HepG2 (cell line): ENCODE results near the gene TLX1. TPM values are rescaled to one million over a fixed set of nuclear protein-coding genes. Genes with fewer than 3 reads are reported as not detected.

Experiments used
- ESRRA ChIP-seq: sonication (generic); formaldehyde crosslinking; IDR thresholded peaks from 2 replicates; pipeline ENCODE4 v1.5.1; 2020; ENCODE audit warnings: mild to moderate bottlenecking, low read depth, missing genetic modification reagents
- FOXC1 ChIP-seq: sonication (generic); formaldehyde crosslinking; IDR thresholded peaks from 2 replicates; pipeline ENCODE4 v1.8.0; 2022; ENCODE audit warnings: mild to moderate bottlenecking, missing genetic modification reagents, borderline replicate concordance
- FOXJ3 ChIP-seq: sonication (generic); formaldehyde crosslinking; IDR thresholded peaks from 2 replicates; pipeline ENCODE4 v1.4.0; 2020; ENCODE audit warnings: missing genetic modification reagents, mild to moderate bottlenecking, borderline replicate concordance
- GATAD1 ChIP-seq: IDR thresholded peaks from 2 replicates; pipeline ENCODE4 v1.6.1; 2016; ENCODE audit warnings: missing genetic modification reagents, missing compliant biosample characterization
- HHEX ChIP-seq: IDR thresholded peaks from 2 replicates; pipeline ENCODE4 v1.6.1; 2016; ENCODE audit warnings: control low read depth
- KAT2B ChIP-seq: fragments of 150-350 bp; IDR thresholded peaks from 2 replicates; pipeline ENCODE4 v1.6.1; 2014; ENCODE audit warnings: low read depth, low read length, borderline replicate concordance
- KDM2A ChIP-seq: sonication (generic); formaldehyde crosslinking; IDR thresholded peaks from 2 replicates; pipeline ENCODE4 v1.4.0; 2020; ENCODE audit warnings: low read depth, missing genetic modification reagents, borderline replicate concordance
- MEF2D ChIP-seq: sonication (generic); formaldehyde crosslinking; IDR thresholded peaks from 2 replicates; pipeline ENCODE4 v1.5.1; 2020; ENCODE audit warnings: mild to moderate bottlenecking, missing genetic modification reagents
- SIX4 ChIP-seq: sonication (generic); formaldehyde crosslinking; IDR thresholded peaks from 2 replicates; pipeline ENCODE4 v1.4.0; 2020; ENCODE audit warnings: missing genetic modification reagents
- SMARCE1 ChIP-seq: fragments of 450-650 bp; IDR thresholded peaks from 2 replicates; pipeline ENCODE4 v1.6.1; 2017; ENCODE audit warnings: borderline replicate concordance
- SP5 ChIP-seq: IDR thresholded peaks from 2 replicates; pipeline ENCODE4 v1.6.1; 2016; ENCODE audit warnings: low read depth, borderline replicate concordance
- SRSF1 ChIP-seq: fragments of 200-400 bp; formaldehyde crosslinking; optimal IDR thresholded peaks from 2 replicates; pipeline ENCODE3; 2017; ENCODE audit warnings: mild to moderate bottlenecking, low read depth, low read length, moderate library complexity
- SRY ChIP-seq: sonication (generic); formaldehyde crosslinking; IDR thresholded peaks from 2 replicates; pipeline ENCODE4 v1.8.0; 2022; ENCODE audit warnings: mild to moderate bottlenecking, missing genetic modification reagents
- ZBTB42 ChIP-seq: sonication (generic); formaldehyde crosslinking; IDR thresholded peaks from 2 replicates; pipeline ENCODE4 v1.5.0; 2020; ENCODE audit warnings: mild to moderate bottlenecking, missing genetic modification reagents
- ZNF101 ChIP-seq: sonication (generic); formaldehyde crosslinking; IDR thresholded peaks from 2 replicates; pipeline ENCODE4 v1.4.0; 2020; ENCODE audit warnings: mild to moderate bottlenecking, low read depth, missing genetic modification reagents, borderline replicate concordance
- ZNF263 ChIP-seq: sonication (generic); formaldehyde crosslinking; IDR thresholded peaks from 2 replicates; pipeline ENCODE4 v1.4.0; 2020; ENCODE audit warnings: missing genetic modification reagents
- ZNF33B ChIP-seq: sonication (generic); formaldehyde crosslinking; IDR thresholded peaks from 2 replicates; pipeline ENCODE4 v1.5.1; 2020; ENCODE audit warnings: mild to moderate bottlenecking, missing genetic modification reagents
- ZNF44 ChIP-seq: sonication (generic); formaldehyde crosslinking; IDR thresholded peaks from 2 replicates; pipeline ENCODE4 v1.5.1; 2020; ENCODE audit warnings: mild to moderate bottlenecking, missing genetic modification reagents
- polyA plus RNA-seq, 8 experiments: library from polyadenylated mRNA; depleted of rRNA in 3 of 8; stranded (reverse) in 7 of 8; unstranded in 1 of 8; fragments of >200 nt; fragmentation: Illumina TruSeq in 4 of 8; extraction: Trizol in 4 of 8; gene quantifications; 2 replicates each; pipeline versions ENCODE4 v1.2.1 to v1.2.3, GENCODE V29; 2011 to 2016; ENCODE audit warnings: low read depth in 4 of 8, missing spikeins in 1 of 8, mixed read lengths in 1 of 8; ENCODE audit not compliant: insufficient read depth in 1 of 8
- total RNA-seq, 5 experiments: library from RNA; depleted of rRNA; stranded (reverse); fragments of >200 nt; fragmentation: Illumina TruSeq; extraction: Trizol; gene quantifications; 2 replicates each; pipeline ENCODE4 v1.2.3, GENCODE V29; 2016; ENCODE audit warnings: low read depth in 1 of 5
- TF ChIP-seq, protein P1 (sequence below): sonication (generic); IDR thresholded peaks from 2 replicates; pipeline ENCODE4 v1.6.1; 2016; ENCODE audit warnings: low read depth, borderline replicate concordance
- TF ChIP-seq, protein P2 (sequence below): sonication (generic); formaldehyde crosslinking; IDR thresholded peaks from 2 replicates; pipeline ENCODE4 v1.8.1; 2022; ENCODE audit warnings: mild to moderate bottlenecking, missing genetic modification reagents
- TF ChIP-seq, protein P3 (sequence below): sonication (generic); formaldehyde crosslinking; conservative IDR thresholded peaks from 2 replicates; pipeline ENCODE4 v1.4.0; 2020; ENCODE audit warnings: missing genetic modification reagents
- TF ChIP-seq, protein P4 (sequence below): sonication (generic); formaldehyde crosslinking; IDR thresholded peaks from 2 replicates; pipeline ENCODE4 v1.4.0; 2020; ENCODE audit warnings: missing genetic modification reagents
- TF ChIP-seq, protein P5 (sequence below): IDR thresholded peaks from 2 replicates; pipeline ENCODE4 v1.6.1; 2018; ENCODE audit warnings: missing genetic modification reagents, mild to moderate bottlenecking, missing compliant biosample characterization
- TF ChIP-seq, protein P6 (sequence below): sonication (generic); formaldehyde crosslinking; IDR thresholded peaks from 2 replicates; pipeline ENCODE4 v1.4.0; 2020; ENCODE audit warnings: missing genetic modification reagents

Gene TLX1
- total and polyA plus RNA-seq, 2 of the 13 experiments (the other 11 are each of a cell fraction or from before 2014, with no cell fraction given), result 0.07 to 0.26 TPM

DNA sequence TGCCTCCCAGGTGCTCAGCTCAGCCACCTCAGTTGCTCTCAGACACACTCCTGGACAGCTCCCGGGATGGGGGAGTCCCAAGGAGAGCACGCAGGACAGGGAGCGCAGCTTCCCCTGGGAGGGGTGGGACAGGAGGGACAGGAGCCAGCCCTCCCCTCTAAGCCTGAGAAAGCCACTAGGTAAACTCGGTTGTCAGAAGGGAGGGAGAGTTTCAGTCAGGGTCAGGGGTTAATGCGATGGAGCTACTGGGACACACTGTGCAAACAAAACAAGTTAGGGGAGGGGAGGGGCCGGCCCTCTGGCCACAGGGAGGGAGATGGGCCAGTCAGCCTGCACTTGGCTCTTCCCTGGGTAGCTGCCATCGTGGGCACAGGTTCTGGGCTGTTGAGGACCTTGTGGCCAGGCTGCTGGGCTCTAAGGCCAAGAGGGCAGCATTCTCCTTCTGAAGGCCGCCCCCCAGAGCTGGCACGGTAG, 38.2 kb upstream of the TLX1 start (continued):
- TF ChIP-seq ZNF263 (CRISPR knock-in tag), result no peak
- TF ChIP-seq, protein P1, sequence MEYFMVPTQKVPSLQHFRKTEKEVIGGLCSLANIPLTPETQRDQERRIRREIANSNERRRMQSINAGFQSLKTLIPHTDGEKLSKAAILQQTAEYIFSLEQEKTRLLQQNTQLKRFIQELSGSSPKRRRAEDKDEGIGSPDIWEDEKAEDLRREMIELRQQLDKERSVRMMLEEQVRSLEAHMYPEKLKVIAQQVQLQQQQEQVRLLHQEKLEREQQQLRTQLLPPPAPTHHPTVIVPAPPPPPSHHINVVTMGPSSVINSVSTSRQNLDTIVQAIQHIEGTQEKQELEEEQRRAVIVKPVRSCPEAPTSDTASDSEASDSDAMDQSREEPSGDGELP, result no peak
- TF ChIP-seq FOXC1, result no peak
- TF ChIP-seq, protein P2, sequence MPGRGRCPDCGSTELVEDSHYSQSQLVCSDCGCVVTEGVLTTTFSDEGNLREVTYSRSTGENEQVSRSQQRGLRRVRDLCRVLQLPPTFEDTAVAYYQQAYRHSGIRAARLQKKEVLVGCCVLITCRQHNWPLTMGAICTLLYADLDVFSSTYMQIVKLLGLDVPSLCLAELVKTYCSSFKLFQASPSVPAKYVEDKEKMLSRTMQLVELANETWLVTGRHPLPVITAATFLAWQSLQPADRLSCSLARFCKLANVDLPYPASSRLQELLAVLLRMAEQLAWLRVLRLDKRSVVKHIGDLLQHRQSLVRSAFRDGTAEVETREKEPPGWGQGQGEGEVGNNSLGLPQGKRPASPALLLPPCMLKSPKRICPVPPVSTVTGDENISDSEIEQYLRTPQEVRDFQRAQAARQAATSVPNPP, result no peak
- TF ChIP-seq SMARCE1, result no peak
- TF ChIP-seq, protein P3, sequence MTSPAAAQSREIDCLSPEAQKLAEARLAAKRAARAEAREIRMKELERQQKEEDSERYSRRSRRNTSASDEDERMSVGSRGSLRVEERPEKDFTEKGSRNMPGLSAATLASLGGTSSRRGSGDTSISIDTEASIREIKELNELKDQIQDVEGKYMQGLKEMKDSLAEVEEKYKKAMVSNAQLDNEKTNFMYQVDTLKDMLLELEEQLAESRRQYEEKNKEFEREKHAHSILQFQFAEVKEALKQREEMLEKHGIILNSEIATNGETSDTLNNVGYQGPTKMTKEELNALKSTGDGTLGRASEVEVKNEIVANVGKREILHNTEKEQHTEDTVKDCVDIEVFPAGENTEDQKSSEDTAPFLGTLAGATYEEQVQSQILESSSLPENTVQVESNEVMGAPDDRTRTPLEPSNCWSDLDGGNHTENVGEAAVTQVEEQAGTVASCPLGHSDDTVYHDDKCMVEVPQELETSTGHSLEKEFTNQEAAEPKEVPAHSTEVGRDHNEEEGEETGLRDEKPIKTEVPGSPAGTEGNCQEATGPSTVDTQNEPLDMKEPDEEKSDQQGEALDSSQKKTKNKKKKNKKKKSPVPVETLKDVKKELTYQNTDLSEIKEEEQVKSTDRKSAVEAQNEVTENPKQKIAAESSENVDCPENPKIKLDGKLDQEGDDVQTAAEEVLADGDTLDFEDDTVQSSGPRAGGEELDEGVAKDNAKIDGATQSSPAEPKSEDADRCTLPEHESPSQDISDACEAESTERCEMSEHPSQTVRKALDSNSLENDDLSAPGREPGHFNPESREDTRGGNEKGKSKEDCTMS (CRISPR knock-in tag), result no peak
- TF ChIP-seq MEF2D (CRISPR knock-in tag), result no peak
- TF ChIP-seq SIX4, result no peak
- TF ChIP-seq ESRRA (CRISPR knock-in tag), result no peak
- TF ChIP-seq SP5 (CRISPR knock-in tag), result peak; percentile 40; the same call in 1 of the 2 replicates
- TF ChIP-seq ZNF33B, result no peak
- no peak for TF ChIP-seq ZNF101 (CRISPR knock-in tag)
- TF ChIP-seq SRY (CRISPR knock-in tag), result no peak
- no peak for TF ChIP-seq ZBTB42 (CRISPR knock-in tag)
- TF ChIP-seq FOXJ3 (CRISPR knock-in tag), result no peak
- peak; percentile 75 for TF ChIP-seq HHEX (CRISPR knock-in tag)
- TF ChIP-seq, protein P4, sequence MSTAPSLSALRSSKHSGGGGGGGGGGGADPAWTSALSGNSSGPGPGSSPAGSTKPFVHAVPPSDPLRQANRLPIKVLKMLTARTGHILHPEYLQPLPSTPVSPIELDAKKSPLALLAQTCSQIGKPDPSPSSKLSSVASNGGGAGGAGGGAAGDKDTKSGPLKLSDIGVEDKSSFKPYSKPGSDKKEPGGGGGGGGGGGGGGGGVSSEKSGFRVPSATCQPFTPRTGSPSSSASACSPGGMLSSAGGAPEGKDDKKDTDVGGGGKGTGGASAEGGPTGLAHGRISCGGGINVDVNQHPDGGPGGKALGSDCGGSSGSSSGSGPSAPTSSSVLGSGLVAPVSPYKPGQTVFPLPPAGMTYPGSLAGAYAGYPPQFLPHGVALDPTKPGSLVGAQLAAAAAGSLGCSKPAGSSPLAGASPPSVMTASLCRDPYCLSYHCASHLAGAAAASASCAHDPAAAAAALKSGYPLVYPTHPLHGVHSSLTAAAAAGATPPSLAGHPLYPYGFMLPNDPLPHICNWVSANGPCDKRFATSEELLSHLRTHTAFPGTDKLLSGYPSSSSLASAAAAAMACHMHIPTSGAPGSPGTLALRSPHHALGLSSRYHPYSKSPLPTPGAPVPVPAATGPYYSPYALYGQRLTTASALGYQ (CRISPR knock-in tag), result no peak
- no peak for TF ChIP-seq GATAD1 (CRISPR knock-in tag)
- no peak for TF ChIP-seq SRSF1
- TF ChIP-seq ZNF44 (CRISPR knock-in tag), result no peak
- TF ChIP-seq KDM2A (CRISPR knock-in tag), result no peak
- no peak for TF ChIP-seq KAT2B
- TF ChIP-seq, protein P5, sequence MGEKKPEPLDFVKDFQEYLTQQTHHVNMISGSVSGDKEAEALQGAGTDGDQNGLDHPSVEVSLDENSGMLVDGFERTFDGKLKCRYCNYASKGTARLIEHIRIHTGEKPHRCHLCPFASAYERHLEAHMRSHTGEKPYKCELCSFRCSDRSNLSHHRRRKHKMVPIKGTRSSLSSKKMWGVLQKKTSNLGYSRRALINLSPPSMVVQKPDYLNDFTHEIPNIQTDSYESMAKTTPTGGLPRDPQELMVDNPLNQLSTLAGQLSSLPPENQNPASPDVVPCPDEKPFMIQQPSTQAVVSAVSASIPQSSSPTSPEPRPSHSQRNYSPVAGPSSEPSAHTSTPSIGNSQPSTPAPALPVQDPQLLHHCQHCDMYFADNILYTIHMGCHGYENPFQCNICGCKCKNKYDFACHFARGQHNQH, result no peak
- TF ChIP-seq, protein P6, sequence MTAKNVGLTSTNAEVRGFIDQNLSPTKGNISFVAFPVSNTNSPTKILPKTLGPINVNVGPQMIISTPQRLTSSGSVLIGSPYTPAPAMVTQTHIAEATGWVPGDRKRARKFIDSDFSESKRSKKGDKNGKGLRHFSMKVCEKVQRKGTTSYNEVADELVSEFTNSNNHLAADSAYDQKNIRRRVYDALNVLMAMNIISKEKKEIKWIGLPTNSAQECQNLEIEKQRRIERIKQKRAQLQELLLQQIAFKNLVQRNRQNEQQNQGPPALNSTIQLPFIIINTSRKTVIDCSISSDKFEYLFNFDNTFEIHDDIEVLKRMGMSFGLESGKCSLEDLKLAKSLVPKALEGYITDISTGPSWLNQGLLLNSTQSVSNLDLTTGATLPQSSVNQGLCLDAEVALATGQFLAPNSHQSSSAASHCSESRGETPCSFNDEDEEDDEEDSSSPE (CRISPR knock-in tag), result no peak
